ENCODE data around the gene URB1.
A peak's percentile ranks its signal among the peaks of the same experiment; 100 is the strongest.
"Not testable (repeated sequence)": the region's sequence is repeated elsewhere in the genome, so short reads cannot be mapped to it uniquely, and the experiment has no call there.

Gene URB1

DNA sequence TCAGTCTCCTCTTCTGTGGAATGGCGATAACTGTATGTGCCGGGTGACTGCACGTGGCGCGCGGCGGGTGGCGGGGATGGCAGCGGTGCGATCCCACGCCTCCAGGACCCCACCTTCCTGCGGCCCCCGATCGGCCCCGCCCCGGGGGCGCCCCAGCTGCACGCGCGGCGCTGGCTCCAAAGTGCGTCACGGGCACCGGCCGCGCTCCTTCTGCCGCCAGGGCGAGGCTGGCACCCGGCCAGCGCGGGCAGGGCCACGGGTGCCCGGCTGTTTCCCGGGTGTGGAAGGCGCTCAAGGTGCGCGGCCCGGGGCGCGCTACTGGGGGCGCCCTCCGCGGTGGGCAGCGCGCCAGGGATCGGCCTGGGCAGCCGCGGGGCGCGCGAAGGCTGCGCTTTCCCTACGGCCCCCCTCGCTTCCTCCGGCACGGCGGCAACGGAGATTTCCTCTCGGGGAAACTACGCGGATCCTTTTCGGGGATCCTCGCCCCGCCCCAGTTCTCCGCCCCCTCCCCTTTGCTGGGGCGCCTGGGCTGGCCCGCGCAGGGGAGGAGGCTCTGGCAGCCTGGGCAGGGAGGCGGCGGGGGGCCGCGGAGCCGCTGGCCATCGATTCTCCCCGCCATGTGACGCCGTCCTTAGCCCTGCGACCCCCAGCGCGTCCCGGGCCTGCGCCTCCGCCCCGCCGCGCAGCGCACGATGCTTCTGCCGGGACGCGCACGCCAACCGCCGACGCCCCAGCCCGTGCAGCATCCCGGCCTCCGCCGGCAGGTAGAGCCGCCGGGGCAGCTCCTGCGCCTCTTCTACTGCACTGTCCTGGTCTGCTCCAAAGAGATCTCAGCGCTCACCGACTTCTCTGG is 19.6 kb upstream of the URB1 start, which contains the start of gene EVA1C:
Gene EVA1C (plus strand): TSS at position 545 of the 853 bp plus-strand sequence. CDS start 148 bp downstream, at position 693.
- peak; percentile 74 for DNase-seq

DNA sequence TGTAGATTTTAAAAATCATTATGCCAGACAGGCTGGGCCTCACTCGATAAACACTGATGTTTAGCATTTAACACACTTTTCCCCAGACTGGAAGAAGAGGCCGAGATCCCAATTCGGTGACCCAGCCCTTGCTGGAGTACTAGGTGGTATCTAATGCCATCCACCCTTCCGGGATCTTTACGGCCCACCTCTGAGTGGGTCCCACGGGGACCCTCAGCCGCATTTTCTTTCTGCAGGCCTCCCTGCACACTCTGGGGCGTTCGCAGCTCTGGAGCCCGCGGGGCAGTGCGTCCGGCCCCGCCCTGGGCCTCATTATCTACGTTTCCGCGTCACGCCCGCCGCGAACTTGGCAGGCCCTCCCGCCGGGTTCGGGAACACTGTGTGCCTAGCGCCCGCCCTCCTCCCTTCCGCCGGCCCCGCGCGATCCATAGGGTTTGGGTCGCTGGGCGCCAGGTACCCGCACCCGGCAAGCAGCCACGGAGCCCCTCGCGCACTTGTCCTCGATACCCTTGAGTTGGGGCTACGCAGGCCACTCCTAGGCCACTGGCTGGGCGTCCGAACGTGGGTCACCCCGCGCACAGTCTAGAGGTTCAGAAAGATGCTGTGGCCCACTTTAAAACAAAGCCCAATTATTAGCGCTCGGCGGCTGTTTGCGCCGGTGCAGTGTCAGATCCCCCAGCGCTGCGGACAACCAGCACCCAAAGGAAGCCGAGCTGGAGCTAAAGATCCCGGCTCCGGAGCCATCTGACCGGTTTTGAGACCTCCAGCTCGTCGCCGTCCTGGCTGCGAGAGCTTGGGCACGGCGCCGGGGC is 18.7 kb upstream of the URB1 start:
- peak; percentile 58 for DNase-seq

DNA sequence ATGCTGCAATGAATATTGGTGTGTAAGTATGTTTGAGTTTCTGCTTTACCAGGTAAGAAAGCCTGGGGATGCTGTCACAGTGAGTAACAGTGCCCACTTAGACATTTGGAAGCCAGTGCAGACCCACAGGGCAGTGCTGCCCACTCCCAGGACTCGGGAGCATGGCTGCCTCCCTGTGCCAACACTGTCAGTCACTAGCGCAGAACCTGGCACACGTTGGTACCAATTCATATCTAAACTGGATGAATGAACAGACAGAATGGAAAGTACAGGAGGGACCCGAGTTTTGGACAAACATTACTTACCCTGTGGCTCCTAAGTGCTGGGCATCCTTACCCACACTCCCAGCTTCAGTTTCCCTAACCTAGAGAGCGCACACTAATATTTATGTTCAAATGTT is 18.1 kb upstream of the URB1 start:
- DNase-seq = no peak

DNA sequence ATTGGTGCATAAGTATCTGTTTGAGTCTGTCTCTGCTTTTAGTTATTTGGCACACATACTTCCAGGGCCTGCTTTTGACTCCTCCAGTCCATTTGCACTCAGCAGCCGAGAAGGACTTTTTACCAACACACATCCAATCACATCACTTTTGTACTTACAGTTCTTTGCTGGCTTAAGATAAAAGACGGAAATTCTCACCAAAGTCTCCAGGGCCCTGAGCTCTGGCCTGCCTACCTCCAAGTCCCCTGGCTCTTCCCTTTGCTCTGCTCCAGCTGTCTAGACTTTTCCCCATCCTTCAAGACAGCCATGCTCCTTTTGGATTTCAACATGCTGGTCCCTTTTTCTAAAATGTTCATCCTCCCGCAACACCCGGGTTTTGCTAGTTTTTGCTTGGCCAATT is 17.5 kb upstream of the URB1 start:
- no peak for DNase-seq

DNA sequence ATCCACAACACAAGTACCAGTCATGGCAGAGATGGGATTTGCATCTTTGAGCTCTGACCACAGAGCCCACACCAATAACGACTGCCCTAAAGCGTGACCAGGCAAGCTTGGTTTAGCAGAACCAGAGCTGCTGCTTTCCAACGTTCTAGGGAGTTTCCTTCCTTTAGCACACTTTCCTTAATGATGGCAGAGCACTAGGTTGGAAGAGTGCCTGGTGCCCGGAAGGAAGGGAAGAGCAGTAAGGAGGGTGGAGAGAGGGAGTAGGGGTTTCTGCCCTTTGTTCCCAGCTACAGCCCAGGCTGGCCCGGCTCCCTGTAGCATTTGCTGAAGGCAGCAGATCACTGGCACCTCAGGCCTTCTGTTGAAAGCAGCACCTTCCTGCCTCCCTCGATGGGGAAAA is 13.6 kb upstream of the URB1 start:
- DNase-seq = no peak

DNA sequence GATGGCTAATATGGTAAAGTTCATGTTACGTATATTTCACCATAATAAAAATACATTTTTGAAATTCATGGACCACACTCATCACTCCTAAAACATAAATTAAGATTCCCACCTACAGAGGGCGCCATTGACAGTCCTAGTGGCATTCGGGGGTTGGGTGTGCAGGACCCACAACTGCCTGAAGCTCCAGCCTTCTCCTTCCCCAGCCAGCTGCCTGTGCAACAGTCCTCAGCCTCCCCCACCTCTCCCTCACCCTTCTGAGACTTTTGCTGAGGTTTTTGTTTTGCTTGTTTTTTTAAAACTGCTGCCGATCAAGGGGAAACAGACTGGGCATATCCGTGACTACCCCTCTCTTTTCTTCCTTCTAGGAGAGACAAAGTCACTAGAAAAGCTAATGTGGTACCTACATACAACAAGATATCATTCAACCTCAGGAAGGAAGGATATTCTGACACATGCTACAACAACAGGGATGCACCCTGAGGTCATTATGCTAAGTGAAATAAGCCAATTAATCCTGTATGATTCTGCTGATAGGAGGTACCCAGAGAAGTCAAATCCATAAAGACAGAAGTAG is 10.5 kb upstream of the URB1 start:
- peak; percentile 59 for DNase-seq

DNA sequence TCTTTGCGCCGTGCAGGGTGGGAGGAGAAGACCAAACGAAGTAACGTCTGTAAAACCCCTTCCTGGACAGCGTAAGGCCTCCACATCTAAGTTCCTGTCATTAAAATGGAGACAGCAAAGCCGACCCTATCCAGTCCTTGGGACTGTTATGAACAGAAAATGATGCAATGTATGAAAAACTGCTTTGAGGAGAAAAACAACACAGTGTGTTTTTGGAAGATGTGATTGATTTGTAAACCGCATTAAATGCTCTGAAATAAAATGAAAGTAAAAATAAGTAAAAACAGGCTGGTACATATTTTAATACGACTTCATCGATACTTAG is 827 bp upstream of the URB1 start:
- DNase-seq = no peak

DNA sequence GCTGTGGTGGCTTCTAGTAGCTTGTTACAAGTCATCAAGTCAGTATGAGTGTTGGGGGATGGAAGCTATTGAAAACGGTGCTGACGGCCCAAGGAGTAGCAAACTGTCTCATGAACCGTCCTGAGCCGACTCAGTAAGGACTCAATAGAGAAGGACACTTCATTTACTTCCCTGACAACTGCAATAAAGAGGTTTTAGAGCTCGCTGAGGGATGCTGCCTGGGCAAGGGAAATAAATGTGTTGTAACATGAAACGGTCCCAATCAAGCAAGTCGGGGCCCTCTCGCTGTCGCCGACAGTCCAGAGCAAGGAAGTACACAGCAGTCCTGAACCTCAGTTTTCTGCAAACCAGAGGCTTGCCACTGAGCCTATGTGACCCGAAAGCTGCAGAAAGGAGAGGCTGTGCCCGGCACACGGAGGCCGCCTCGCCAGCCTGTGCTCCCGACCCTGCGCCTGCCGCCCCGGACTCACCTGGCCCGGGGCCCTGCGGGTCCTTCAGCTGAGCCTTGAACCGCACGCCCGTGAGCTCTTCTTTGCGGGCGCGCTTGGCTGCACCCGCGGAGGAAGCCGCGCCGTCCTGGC is 423 bp downstream of the URB1 start:
- DNase-seq = peak; percentile 77

DNA sequence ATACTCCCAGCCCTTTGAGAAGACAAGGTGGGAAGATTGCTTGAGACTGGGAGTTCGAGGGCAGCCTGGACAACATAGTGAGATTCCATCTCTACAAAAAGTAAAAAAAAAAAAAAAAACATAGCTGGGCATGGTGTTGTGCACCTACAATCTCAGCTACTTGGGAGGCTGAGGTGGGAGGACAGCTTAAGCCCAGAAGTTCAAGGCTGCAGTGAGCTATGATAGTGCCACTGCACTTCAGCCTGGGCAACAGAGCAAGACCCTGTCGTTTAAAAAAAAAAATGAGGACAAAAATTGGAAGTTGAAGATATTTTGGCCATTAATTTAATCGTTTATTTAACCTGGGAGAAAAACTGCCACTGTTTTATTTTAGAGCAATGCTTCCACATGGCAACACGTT is 1.1 kb downstream of the URB1 start:
- no peak for DNase-seq

DNA sequence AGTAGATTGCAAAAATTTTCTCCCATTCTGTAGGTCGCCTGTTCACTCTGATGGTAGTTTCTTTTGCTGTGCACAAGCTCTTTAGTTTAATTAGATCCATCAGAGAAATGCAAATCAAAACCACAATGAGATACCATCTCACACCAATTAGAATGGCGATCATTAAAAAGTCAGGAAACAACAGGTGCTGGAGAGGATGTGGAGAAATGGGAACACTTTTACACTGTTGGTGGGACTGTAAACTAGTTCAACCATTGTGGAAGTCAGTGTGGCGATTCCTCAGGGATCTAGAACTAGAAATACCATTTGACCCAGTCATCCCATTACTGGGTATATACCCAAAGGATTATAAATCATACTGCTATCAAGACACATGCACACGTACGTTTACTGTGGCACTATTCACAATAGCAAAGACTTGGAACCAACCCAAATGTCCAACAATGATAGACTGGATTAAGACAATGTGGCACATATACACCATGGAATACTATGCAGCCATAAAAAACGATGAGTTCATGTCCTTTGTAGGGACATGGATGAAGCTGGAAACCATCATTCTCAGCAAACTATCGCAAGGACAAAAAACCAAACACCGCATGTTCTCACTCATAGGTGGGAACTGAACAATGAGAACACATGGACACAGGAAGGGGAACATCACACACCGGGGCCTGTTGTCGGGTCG is 2.1 kb downstream of the URB1 start:
- DNase-seq = not testable (repeated sequence)

DNA sequence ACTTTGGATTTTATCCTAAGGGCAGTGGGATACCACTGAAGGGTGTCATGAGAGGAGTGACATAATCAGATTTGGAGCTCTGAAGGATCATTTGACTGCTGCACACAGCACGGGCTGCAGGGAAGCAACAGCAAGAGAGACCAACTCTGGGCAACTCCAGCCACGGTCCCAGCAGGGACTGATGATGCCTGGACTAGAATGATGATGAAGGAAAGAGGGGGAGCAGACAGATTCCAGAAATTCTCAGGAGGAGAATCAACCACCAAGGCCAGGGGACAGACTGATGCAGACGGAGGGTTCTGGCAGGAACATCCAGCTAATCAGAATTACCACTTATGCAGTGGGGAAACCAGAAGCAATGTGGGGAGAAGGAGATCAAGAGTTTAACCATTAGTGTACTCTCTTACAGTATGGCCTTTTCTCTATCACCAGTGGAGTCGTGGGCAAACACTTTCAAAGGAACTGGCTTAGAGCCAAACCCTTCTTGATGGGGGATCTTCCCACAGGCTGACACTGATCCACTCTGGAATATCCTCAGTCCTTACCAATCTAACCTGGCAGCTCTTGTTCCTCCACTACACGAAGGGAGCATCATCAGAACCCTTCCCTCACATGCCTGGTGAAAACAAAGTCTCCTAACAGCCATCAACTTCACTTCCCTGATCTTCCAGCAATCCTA is 3.3 kb downstream of the URB1 start:
- no peak for DNase-seq

DNA sequence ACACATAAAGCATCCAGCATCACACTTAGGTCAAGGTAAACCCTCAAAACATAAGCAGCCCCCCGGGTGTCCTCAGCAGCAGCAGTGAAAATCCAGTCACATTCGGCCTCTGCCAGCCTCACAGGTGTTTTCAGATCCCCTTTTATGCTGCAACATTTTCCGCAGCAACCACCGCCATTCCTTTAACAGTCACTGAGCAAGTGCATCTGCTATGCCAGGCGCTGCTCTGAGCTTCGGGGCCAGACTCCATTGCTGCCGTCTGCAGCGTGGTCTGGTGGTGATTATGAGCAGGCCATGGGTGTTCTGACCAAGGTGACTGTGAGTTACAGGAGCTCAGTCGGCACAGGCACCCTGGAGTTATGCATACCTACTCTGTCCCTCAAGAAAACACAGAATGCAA is 4.5 kb downstream of the URB1 start:
- DNase-seq = no peak

DNA sequence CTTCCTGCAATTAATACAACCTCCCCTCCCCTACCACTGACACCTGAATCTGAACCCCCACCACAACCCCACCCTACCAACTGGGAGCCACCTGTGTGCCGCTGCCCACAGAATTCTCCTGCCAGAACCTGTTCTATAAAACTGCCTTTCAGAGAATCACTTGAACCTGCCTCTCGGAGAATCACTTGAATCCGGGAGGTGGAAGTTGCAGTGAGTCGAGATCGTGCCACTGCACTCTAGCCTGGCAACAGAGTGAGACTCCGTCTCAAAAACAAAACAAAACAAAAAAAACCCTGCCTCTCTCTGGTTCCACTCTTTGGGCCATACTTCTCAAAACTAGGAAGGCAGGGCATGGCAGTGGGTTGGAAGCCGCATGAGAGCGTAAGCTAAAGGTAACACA is 5.7 kb downstream of the URB1 start:
- DNase-seq = no peak

DNA sequence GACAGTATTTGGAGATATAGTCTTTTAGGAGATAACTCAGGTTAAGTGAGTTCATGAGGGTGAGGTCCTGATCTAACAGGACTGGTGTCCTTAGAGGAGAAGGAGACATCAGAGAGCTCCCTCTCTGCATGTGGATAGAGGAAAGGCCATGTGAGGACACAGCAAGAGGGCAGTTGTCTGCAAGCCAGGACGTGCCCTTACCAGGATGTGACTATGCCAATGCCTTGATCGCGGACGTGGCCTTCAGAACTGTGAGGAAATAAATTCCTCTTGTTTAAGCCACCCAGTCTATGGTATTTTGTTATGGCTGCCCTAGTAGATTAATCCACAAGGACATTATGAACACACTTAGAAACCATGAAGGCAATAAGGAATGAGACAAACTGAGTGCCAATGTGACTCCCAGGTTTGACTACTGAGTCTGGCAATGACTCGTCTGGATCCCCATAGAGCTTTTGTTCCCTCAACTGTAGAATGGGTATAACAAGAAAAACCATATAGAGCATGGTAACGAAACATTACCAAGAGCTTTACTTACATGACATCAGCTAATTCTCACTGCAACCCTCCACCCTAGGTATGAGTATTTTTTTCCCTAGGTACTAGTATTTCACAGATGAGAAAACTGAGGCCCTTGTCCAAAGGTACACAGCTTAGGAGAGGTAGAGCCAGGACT is 6.5 kb downstream of the URB1 start:
- DNase-seq = no peak

DNA sequence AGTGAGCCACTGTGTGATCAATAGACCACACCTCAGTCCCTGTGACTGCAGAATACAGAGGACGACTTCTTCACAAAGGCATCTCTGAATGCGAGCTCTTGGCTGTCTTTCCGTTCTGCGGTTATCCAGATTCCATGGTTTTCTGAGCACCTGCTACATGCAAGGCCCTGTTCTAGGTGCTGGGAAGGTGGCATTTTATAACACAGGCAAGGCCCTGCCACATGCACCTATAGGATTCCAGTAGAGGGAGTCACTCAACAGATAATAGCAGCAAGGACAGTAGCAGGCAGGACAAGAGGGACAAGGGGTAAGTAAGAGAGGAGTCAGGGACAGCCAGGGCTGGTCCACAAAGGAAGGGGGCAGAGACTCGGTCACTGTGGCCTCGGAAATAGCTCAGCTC is 9.0 kb downstream of the URB1 start:
- no peak for DNase-seq

DNA sequence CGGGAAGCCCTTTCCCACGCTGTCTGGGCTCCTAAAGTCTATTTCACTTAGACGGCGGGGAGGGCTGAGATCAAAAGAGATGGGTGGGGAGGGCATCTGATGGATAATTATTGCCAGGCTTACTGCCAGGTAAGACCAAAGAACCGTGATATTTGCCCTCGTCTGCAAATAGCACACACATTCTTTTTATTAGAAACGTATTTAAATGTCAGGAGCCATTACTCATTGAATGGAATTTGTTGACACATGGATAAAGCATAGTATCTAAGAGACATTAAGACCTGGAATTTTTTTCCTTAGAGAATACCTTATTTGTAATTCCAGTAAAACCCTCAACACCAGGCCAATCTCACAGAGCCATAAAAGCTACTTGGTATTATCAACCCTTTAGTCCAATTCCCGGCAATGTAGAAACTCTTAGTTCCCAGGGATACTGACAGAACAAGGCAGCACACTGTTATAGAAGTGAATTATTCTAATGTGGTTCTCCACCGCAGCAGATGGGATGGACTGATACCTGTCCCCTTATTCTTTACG is 10.6 kb downstream of the URB1 start:
- DNase-seq = no peak

DNA sequence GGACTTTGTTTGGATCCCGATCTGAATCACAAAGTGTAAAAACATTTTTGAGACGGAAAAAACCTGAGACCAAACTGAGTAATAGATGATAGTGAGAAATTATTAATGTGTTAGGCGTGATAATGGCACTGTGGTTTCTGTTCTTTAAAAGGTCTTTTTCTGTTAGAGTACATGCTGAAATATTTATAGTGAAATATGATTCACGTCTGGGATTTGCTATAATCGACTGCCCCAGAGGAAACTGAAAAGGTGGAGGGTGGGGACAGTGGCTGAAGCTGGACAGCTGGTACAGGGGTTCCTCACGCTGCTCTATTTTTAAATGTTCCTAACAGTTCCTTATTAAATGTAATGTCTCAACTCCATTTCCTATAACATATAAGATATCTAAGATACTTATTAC is 11.2 kb downstream of the URB1 start:
- DNase-seq = no peak

DNA sequence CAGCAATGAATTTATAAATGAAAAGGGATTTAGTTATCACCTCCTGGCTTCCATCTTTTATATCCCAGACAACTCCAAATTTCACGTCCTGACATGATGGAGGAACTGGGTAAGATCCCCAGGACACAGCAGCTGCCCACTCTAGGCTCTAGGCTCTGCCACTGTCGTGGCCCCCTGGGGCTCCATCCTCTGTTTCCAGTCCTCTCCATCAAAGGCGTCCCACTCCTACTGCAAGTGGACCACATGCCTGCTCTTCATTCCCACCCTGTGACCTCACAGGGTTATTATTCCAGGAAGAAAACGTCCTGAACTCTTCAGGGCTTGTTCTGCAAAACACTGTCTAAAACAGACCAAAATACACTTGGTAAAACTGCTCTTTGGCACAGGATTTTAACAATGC is 11.9 kb downstream of the URB1 start:
- DNase-seq = no peak

DNA sequence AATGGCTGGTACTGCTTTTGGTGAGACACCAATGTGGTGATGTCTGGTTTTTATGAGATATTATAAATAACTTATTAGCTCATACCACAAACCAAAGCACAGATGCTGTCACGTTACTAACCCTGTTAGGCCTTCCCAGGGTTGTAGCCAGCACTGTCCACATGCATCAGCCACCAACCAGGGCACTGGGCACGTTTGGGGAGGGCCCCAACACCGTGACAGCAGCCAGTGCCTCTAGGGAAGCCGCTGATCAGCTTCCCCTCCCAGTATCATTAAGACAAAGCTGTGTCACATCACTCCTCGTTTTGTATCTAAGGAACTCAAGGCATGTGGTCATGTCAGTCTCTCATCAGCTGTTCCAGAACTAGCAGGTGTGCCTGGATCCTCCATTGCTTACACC is 13.9 kb downstream of the URB1 start:
- DNase-seq = no peak

DNA sequence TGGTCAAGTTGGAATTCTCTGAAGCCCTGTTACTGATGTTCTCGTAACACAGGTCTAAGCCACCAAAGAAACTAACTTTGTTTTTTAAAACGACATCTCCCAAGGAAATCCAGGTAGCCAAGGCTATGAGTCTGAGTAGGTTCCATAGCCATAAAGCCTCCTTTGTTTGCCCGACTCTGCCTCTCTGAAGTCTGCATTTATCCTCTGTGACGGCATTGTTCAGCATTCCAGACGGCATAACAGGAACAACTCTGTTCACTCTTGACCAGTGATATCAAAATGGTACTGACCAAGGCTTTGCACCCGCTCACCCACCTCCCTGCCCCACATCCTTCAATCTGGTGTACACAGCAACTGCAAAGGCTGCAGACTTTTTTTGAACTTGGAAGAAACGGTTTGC is 14.8 kb downstream of the URB1 start:
- DNase-seq = no peak

DNA sequence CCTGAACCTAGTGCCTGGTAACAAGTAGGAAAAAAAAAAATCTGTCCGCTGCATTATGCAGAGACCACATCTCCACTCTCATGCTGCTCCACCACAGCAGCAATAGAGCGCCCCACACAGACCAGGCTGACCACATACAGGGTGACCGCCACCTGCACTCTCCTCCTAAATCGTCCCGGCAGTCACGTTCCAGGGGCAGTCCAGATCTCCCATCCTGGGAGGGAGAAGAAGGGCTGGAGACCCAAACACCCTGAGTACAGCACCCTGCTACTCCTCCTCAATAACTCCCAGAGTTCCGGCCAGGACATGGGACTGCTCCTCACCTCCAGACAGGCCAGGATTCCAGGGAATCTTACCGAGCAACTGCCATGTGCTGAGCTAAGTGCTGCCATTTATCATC is 15.3 kb downstream of the URB1 start:
- DNase-seq = no peak
